Stimulated activated CD8-positive, alpha-beta memory T cell treated with anti-CD3 and anti-CD28 coated beads, Interleukin-4, amount 100 ng/mL, for 48 hours (primary cell): Measurements from ENCODE around the gene NIPA2.

ENCODE experiments used
- DNase-seq: peaks from one replicate; pipeline ENCODE4 v3.0.0-alpha.2; 2020

The NIPA2 gene

GRCh38 chr15:22844421-22845288 lies 6.2 kb downstream of the NIPA2 start:
- no peak for DNase-seq

DNA sequence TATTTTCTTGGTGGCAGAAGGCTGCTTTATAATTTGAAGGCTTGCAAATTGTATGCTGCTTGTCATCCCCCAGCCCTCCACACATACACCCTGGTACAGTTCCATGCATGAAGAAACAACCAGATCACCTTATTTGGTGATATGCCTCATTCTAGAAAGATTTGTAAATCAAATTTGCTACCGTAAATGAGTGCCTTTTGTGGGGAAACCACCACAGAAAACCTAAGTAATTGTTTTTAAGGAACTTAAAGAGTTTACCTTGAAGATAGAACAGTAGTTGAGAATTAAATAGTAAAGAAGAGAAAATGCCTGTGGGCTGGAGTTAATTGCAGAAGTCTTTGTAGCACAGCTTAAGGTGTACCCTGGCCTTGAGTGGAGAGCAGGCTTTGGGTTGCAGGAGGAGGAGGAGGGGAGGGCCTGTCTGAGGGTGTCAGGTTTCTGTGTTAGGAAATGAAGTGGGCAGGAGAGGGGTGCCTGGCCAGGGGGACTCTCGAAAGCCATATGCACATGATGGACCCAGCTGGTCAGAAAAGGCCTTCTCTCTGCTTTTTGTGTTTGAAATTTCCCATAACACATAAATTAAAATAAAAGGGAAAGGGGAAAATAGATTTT lies 6.9 kb downstream of the NIPA2 start:
- DNase-seq: no peak

DNA sequence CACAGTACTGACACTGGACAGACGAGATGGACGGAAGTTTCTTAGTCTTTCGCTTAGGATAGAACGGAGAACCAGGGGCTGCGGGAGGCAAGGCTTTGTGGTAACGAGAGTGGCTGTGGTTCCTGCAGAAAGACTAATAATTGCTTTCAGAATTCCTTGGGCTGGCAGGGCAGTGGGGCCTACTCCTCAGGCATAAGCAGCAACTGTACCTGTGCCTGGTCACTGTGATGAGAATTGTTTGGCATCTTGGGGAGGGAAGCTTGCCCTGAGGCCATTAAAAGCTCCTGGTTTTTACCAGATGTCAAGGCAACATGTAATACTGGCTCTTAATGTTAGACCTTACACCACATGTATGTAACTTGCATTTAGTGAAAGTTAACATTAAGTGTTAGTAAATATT lies 7.6 kb downstream of the NIPA2 start:
- no peak for DNase-seq

GRCh38 chr15:22850055-22850454 lies 11.6 kb downstream of the NIPA2 start:
- DNase-seq: no peak

DNA sequence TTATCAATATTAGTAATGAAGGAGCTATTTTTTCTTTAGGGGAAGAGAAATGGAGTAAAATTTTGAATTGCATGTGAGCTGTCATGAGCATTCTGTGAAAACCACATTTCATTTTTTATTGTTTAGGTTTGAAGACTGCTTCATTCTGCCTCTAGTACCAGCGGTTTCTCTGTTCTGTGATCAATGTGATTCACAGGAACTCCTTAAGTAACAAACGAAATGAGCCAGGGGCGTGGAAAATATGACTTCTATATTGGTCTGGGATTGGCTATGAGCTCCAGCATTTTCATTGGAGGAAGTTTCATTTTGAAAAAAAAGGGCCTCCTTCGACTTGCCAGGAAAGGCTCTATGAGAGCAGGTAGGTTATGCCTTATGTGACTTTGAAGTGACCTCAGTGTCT lies 13.0 kb downstream of the NIPA2 start:
- DNase-seq: no peak

DNA sequence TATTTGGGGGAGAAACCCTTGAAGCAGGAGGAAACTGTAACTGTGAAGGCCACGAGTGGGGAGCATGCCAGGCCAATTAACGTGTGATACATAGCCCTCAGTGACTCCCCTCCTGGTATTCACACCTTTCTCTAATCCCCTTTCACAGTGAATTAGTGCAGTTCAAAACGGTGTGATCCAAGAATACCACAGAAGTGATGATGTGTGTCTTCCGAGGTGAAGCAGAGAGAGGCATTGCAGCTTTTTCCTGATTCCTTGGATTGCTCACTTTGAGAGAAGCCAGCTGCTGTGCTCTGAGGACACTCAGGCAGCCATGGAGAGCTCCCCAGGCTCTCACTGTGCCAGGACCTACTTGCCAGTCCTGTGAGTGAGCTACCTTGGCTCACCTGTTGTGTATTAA lies 17.3 kb downstream of the NIPA2 start:
- DNase-seq: no peak

DNA sequence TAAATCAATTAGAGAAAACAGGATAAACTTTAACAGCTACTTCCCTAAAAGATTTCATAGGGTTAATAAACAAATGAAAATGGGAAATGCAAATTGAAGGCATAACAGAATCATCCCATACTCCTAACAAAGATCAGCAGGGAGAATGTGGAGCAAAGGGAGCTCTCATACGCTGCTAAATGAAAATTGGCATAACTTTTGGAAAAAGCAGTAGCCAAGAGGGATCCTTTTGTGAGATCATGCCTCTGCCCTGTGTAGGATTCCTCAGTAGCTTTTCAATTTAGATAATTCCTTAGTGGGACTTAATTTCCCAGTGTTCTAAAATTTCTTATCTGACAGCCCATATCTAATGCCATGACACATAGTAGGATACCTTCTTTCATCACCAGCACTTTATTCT lies 18.2 kb downstream of the NIPA2 start:
- no peak for DNase-seq

DNA sequence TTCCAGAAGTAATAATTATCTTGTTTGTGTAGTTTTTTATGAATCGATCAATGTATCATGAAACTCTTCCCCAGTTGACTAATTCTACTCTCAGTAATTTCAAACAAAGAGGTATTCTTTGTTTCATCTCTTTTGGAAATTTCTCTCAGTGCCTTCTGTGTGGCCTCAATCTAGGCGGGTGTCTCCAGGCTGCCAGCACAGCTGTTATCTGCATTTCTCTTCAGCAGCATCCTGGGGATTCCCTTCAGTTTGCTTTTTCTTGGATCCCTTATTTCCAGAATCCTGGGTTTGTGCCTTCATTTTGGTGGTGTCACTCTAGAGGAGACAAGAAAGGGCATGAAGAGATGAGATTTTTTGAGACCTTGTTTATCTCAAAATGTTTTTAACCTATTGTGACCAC lies 22.7 kb downstream of the NIPA2 start:
- DNase-seq: no peak

- DNase-seq: no peak
These were observed 24.9 kb downstream of the NIPA2 start for GRCh38 chr15:22863356-22863755.

DNA sequence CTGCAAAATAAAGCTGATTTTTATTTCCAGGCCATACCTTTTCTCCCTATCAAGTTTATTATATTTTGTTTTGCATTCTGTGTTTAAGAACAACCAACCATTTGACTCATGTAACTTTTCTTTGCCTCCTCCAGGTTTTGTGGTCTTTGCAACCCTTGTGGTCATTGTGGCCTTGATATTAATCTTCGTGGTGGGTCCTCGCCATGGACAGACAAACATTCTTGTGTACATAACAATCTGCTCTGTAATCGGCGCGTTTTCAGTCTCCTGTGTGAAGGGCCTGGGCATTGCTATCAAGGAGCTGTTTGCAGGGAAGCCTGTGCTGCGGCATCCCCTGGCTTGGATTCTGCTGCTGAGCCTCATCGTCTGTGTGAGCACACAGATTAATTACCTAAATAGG lies 27.6 kb downstream of the NIPA2 start:
- no peak for DNase-seq

GRCh38 chr15:22867886-22868285 lies 29.4 kb downstream of the NIPA2 start:
- DNase-seq: no peak

- DNase-seq: no peak
These were observed 30.0 kb downstream of the NIPA2 start for GRCh38 chr15:22868495-22868894.

DNA sequence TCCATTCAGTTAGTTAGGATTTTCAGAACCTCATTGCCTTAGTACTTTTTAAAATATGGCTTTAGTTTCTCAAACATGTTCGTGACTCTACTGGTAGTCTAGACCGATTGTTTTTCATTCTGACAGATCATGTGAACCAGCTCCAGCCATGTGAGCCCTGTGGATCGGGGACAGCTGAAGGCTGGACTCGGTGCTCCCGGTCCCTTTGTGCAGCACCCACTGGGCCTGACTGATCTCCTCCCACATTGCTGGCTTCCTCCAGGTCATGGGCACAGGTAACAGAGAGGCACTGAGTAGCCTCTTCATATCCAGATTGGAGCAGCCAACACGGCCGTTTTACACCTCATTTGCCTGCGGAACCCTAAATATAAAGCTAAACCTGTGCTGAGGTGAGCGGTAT lies 30.5 kb downstream of the NIPA2 start:
- DNase-seq: no peak

DNA sequence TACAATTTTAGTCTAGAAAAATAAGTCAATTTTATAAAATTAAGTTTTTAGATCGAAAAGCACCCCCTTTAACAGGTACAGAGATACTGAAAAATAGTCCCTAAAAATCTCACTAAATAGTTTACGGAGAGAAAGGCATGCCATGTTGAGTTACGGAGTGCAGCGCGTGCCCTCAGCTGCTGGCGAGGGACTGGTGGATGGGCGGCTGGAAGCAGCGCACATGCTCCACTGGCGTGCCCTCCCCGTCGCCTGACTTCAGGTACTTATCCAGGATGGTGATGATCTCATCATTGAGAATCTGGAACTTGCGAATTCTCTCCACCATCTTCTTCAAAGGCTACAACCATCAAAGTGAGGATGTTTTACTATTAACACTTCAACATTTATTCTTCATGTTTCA lies 31.4 kb downstream of the NIPA2 start:
- no peak for DNase-seq

GRCh38 chr15:22870865-22871264 lies 32.4 kb downstream of the NIPA2 start:
- DNase-seq: no peak

- DNase-seq: no peak
These were observed 33.1 kb downstream of the NIPA2 start for GRCh38 chr15:22871481-22872086.

DNA sequence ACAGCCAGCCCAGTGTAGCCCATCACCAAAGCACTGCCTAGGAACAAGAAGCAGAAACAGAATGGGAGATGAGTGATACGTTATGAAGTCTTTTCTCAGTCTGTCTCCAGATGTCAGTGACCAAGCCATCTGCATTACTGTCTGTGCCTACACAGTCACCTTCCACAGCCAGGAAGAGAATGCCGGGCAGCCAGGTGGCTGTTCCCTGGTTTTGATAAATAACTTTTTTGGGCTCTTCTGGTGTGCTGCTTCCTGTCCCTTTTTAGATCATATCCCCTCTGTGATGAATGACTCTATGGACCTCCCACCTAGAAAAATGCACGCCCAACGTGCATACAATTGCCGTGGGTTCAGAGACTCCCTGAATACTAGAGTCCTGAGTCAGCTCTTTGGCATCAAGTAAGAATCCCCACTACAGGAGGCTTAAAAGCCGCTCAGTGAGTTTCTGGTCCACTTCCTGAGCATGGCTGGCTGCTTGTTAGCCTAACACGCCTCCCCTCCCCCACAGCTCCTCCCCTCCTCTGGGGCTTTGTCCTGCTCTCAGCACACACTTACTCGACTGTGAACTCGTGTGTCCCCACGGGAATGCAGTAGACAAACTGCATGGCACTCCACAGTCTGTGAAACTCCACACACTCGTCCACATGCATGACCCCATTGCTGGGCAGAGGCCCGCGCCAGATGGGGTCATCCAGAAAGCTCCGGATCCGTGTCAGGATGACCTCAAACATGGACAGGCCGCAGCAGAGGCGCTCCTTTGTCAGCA lies 34.7 kb downstream of the NIPA2 start:
- DNase-seq: no peak

DNA sequence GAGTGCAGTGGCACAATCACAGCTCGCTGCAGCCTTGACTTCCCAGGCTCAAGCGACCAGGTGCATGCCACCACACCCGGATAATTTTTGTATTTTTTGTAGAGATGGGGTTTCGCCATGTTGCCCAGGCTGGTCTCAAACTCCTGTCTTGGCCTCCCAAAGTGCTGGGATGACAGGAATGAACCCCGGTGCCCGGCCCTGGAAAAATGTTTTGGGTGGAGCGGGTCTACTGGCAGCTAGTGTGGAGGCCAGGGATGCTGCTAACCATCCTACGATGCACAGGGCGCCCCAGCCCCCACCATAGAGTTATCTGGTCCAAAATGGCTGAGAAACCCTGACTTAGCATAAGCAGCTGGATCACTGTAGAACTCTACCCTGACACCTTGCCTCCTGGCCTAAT lies 35.4 kb downstream of the NIPA2 start:
- no peak for DNase-seq

DNA sequence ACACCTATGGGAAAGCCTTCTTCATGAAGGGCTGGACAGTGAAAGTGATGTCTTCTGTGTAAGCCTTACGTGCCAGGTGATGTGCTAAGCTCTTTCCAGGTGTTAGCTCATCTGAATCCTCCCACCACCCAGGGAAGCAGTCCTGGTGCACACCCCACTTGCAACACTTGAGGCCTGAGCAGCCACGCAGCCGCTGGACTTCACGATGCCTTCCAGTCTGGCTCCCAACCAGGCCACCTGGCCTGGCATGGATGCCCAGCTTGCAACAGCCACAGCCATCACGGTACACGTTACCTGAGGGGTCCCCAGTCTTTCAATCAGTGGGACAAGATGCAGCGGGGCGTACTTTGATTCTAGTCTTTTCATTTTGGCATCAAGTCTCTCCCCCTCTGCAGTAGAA lies 35.8 kb downstream of the NIPA2 start:
- DNase-seq: no peak

GRCh38 chr15:22874966-22875365 lies 36.5 kb downstream of the NIPA2 start:
- DNase-seq: no peak

DNA sequence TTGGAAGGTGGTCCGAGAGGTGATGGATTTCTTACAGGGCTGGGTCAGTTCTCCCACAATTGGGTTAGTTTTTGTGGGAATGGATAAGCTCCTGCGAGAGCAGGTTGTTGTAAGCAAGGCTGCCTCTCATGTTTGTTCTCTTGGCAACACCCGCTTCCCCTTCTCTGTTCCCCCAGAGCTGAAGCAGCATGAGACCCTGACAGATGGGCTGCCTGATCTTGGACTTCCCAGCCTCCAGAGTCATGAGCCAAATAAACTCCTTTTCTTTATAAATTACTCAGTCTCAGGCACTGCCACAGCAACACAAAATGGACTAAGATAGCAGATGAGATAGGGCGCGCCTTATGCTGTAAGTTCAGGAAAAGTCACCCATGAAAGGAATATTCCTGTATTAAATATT lies 38.7 kb downstream of the NIPA2 start:
- no peak for DNase-seq

GRCh38 chr15:22877607-22878006 lies 39.1 kb downstream of the NIPA2 start:
- no peak for DNase-seq

DNA sequence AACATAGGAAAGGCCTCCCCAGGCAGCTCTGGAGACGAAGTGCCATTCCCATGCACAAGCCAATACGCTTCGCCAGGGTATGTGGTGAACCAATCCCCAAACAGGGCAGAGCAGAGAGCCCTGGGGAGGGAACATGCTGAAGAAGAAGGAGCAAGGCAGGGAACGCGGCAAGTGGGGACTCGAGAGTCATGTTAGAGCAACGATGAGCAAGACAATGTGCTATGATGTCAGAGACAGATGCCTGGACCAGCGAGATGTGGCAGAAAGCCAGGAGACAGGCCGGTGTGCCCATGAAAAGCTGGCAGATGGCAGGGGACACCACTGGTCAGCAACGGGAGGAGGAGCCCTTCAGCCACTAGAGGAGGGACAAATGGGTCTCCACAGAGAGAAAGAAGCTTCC lies 39.6 kb downstream of the NIPA2 start:
- no peak for DNase-seq
